ENCODE results near the gene ACSS1.

DNA sequence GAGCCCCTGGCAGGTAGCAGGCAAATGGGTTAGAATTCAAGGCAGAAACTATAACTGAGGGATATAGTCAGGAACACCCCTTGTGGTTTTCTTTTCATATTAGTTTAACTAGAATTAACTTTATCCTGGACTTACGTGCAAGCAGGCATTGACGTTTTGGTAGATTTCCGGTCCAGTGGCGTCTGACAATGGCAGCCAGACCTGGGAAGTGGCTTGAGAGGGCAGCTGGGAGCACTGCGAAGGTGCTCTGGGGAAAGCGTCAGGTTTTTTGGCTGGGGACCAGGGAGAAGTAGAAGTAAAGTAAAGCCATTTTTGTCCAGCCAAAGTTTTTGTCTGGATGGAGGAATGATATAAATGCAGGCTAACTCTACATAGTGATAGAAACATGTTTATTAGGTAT is 8.4 kb upstream of the ACSS1 start:
- TF ChIP-seq, protein P1, sequence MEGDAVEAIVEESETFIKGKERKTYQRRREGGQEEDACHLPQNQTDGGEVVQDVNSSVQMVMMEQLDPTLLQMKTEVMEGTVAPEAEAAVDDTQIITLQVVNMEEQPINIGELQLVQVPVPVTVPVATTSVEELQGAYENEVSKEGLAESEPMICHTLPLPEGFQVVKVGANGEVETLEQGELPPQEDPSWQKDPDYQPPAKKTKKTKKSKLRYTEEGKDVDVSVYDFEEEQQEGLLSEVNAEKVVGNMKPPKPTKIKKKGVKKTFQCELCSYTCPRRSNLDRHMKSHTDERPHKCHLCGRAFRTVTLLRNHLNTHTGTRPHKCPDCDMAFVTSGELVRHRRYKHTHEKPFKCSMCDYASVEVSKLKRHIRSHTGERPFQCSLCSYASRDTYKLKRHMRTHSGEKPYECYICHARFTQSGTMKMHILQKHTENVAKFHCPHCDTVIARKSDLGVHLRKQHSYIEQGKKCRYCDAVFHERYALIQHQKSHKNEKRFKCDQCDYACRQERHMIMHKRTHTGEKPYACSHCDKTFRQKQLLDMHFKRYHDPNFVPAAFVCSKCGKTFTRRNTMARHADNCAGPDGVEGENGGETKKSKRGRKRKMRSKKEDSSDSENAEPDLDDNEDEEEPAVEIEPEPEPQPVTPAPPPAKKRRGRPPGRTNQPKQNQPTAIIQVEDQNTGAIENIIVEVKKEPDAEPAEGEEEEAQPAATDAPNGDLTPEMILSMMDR (conservative IDR thresholded peaks at IDR 0.05; ENCODE audit: low read depth in 2 of 2), result no peak
- TF ChIP-seq EZH2 (IDR thresholded peaks at IDR 0.05; ENCODE audit: low read depth, unreplicated experiment) (no peak), POLR2AphosphoS5 (IDR thresholded peaks at IDR 0.05; ENCODE audit: low read depth) (no peak), EZH2phosphoT487 (IDR thresholded peaks at IDR 0.05; ENCODE audit: unreplicated experiment) (no peak), STAT1 (IDR thresholded peaks at IDR 0.05; ENCODE audit: unreplicated experiment) (no peak)
